Stimulated activated CD8-positive, alpha-beta memory T cell treated with anti-CD3 and anti-CD28 coated beads, Interleukin-15, amount 100 ng/mL, for 1 hour (primary cell): Measurements from ENCODE around the gene ZNF695.
A peak's percentile ranks its signal among the peaks of the same experiment; 100 is the strongest.
"Not testable (repeated sequence)": the region's sequence is repeated elsewhere in the genome, so short reads cannot be mapped to it uniquely, and the experiment has no call there.

ENCODE experiments used
- DNase-seq: peaks from one replicate; pipeline ENCODE4 v3.0.0-alpha.2; 2020; ENCODE audit warnings: low read depth

ZNF695 gene

DNA sequence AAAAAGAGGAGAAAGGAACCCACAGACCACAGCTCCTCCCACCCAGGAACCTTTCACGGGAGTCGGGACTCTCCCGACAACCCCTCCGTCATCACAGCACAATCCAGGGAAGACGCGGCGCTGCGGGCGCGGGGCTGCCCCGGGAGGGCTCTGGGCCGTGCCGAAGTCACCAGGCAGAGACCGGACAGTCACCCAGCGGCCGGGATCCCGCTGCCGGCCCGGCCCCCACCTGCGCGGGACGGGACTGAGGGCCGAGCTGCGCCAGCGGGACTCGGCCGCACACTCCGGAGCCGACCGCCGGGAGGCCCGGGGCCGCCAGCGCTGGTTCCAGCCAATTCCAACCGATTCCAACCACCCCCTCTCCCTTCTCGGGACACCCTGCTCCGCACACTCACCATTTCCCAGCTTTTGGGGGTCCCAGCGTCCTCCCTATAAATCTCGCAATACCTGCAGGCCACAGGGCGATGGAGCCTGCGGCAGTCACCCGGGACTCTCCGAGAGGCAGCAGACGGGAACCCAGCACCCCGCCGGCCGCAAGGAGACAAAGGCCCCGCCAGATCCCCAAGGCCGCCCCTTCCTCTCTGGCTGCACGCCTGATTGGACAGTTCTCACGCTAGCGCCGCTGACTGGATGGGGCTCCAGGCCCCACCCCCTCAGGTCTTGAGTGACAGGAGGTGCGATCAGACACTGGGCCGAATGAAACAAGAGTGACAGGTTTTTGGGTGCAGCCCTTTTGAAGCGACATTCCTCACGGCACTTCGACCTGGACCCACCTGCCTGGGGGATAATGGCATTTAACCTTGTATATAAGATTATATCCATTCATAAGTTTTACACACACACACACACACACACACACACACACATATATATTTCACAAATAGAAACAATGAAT is at the start of gene ZNF695:
TSS of gene ZNF695 (minus strand) at position 547 of the 895 bp plus-strand sequence. CDS start at position 398, 149 bp downstream.
- peak; percentile 6 for DNase-seq

DNA sequence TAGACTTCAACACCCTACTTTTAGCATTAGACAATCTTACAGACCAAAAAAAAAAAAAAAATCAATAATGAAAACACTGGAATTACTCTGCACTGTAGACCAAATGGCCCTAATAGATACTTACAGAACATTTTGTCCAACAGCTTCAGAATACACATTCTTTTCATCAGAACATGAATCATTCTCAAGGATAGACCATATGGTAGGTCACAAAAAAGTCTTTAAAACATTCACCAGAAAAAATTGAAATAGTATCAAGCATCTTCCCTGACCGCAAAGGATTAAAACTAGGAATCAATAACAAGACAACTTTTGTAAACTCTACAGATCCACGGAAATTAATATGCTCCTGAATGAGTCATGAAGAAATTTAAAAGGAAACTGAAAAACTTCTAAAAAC is 48.2 kb upstream of the ZNF695 start:
- no peak for DNase-seq

GRCh38 chr1:247054992-247055415 is 47.1 kb upstream of the ZNF695 start:
- no peak for DNase-seq

DNA sequence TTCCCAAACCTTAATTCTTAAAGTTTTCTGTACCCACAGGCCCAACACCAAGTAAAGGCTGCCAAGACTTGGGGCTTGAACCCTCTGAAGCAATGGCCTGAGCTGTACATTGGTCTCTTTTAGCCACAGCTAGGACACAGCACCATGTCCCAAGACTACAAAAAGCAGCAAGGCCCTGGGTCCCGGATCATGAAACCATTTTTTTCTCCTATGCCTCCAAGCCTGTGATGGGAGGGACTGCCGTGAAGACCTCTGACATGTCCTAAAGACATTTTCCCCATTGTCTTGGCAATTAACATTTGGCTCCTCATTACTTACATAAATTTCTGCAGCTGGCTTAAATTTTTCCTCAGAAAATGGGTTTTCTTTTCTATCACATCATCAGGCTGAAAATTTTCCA is 39.8 kb upstream of the ZNF695 start:
- no peak for DNase-seq

GRCh38 chr1:247047260-247047659 is 39.4 kb upstream of the ZNF695 start:
- DNase-seq, result no peak

- DNase-seq, result no peak
These were observed 35.5 kb upstream of the ZNF695 start for GRCh38 chr1:247043406-247043805.

DNA sequence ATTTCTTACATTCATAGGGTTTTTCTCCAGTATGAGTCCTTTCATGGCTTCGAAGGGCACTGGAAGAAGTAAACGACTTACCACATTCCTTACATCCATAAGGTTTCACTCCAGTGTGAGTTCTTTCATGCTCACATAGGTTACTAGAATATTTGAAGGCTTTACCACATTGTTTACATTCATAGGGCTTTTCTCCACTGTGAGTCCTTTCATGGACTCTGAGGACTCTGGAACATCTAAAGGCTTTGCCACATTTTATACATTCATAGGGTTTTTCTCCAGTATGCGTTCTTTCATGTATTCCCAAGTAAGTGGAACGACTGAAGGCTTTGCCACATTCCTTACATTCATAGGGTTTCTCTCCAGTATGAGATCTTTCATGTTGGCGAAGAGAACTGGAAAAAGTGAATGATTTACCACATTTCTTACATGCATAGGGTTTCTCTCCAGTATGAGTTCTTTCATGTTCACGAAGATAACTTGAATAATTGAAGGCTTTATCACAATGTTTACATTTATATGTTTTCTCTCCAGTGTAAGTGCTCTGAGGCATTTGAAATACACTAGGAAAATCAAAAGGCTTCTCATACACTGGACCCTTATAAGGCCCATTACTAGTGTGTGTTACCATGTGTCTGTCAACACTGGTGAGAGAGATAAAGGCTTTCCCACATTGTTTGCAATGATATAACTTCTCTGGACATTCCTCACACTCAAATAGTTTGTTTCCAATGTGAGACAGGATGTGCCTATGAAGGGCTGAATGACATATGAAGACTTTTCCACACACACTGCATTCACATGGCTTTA is 29.9 kb upstream of the ZNF695 start:
- no peak for DNase-seq

GRCh38 chr1:247032306-247032705 is 24.4 kb upstream of the ZNF695 start:
- not testable (repeated sequence) for DNase-seq

DNA sequence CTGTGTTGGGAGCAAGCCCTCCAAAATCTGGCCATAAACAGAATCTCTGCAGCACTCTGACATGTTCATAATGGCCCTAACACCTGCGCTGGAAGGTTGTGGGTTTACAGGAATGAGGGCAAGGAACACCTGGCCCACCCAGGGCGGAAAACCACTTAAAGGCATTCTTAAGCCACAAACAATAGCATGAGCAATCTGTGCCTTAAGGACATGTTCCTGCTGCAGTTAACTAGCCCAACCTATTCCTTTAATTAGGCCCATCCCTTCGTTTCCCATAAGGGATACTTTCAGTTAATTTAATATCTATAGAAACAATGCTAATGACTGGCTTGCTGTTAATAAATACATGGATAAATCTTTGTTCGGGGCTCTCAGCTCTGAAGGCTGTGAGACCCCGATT is 16.8 kb upstream of the ZNF695 start:
- DNase-seq, result not testable (repeated sequence)

DNA sequence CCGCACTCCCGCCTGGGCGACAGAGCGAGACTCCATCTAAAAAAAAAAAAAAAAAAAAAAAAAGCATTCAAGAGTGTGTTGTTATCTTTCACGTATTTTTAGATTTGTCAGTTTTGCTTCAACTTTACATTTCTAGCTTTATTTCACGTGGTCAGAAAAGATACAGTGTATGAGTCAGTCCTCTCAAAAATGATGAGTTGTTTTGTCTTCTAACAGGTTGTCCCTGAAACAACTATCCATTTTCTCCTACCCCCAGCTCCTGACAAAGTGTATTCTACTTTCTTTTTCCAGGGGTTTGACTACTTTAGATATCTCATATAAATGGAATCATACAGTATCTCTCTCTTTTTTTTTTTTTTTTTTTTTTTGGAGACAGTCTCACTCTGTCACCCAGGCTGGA is 5.5 kb upstream of the ZNF695 start:
- no peak for DNase-seq

DNA sequence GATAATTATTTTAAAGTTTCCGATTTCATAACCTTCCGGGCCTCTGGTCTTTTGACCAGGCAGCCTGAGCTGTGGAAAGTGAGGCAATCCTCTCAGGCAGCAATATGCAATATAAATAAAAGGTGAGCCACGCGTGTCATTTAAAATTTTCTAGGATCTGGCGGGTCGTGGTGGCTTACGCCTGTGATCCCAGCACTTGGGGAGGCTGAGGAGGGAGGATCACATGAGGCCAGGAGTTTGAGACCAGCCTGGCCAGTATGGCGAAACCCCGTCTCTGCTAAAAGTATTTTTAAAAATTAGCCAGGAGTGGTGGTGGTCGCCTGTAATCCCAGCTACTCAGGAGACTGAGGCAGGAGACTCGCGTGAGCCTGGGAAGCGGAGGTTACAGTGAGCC is 546 bp upstream of the ZNF695 start:
- no peak for DNase-seq

DNA sequence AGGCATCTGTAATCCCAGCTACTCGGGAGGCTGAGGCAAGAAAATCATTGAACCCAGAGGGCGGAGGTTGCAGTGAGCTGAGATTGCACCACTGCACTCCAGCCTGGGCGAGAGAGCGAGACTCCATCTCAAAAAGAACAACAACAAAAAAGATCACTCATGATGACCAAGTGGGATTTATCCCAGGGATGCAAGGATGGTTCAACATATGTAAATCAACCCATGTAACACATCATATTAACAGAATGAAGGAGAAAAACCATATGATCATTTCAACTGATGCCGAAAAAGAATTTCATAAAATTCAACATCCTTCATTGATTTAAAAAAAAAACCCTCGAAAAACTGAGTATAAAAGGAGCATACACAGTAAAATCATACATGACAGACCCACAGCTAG is 3.8 kb downstream of the ZNF695 start:
- DNase-seq, result not testable (repeated sequence)

DNA sequence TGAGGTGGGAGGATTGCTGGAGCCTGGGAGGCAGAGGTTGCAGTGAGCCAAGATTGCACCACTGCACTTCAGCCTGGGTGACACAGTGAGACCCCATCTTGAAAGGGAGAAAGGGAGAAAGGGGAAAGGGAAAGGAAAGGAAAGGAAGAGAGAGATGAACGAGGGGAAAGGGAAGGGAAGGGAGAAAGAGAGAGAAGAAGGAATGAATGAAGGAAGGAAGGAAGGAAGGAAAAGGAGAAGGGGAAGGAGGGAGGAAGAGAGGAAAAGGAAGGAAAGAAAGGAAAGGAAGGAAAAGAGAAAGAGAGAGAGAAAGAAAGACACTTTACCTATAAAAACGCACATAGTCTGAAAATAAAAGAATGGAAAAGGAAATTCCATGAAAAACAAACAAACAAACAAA is 18.0 kb downstream of the ZNF695 start:
- DNase-seq, result no peak

GRCh38 chr1:246988316-246988715 is 19.5 kb downstream of the ZNF695 start:
- no peak for DNase-seq

DNA sequence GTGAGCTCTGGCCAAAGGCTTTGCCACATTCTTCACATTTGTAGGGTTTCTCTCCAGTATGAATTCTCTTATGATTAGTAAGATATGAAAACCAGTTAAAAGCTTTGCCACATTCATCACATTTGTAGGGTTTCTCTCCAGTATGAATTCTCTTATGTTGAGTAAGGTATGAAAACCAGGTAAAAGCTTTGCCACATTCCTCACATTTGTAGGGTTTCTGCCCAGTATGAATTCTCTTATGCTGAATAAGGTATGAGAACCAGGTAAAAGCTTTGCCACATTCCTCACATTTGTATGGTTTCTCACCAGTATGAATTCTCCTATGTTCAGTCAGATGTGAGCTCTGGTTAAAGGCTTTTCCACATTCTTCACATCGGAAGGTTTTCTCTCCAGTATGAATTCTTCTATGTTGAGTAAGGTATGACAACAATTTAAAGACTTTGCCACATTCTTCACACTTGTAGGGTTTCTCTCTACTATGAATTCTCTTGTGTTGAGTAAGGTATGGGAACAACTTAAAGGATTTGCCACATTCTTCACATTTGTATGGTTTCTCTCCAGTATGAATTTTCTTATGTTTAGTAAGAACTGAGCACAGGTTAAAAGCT is 20.7 kb downstream of the ZNF695 start:
- DNase-seq, result no peak

- DNase-seq, result no peak
These were observed 29.1 kb downstream of the ZNF695 start for GRCh38 chr1:246978785-246979184.

DNA sequence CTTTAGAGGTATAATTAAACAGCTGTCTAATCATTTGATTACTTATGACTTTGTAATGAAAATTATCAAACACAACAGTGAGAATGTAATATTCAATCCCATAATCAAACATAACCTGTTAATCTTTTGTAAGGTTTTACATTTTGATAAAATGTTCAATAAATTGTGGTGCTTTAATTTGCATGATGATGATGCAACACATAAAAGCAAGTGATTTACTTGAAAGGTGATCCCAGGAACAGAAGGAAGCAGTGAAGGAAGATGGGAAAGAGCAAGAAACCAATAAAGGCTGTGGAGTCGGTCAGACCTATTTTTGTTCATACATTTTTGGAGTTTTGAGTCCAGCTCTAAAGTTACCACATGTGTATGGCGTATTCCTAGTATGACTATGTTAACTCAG is 29.6 kb downstream of the ZNF695 start:
- DNase-seq, result no peak

- DNase-seq, result no peak
These were observed 35.9 kb downstream of the ZNF695 start for GRCh38 chr1:246971969-246972368.

DNA sequence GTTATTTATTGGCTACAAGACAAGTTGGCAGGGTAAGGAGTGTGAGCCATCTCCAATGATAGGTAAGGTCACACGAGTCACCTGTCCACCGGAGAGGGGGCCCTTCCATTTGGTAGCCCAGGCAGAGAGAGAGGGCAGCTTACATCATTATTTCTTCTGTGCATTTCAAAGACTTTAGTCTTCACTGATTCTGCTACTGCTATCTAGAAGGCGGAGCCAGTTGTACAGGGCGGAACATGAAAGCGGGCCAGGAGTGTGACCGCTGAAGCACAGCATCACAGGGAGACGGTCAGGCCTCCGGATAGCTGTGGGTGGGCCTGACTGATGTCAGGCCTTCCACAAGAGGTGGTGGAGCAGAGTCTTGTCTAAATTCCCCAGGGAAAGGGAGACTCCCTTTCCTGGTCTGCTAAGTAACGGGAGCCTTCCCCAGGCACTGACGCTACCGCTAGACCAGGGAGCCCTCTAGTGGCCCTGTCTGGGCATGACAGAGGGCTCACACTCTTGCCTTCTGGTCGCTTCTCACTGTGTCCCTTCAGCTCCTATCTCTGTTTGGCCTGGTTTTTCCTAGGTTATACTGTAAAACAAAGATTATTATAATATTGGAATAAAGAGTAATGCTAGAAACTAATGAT is 36.7 kb downstream of the ZNF695 start:
- DNase-seq, result peak; percentile 2

DNA sequence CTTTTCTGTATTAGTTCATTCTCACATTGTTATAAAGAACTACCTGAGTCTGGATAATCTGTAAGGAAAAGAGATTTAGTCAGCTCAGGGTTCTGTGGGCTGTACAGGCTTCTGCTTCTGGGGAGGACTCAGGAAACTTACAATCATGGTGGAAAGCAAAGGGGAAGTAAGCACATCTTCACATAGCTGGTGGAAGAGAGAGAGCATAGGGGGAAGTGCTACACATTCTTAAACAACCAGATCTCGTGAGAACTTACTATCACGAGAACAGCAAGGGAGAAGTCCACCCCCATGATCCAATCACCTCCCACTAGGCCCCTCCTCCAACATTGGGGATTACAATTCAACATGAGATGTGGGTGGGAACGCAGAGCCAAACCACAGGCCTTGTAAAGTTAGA is 38.2 kb downstream of the ZNF695 start:
- no peak for DNase-seq

DNA sequence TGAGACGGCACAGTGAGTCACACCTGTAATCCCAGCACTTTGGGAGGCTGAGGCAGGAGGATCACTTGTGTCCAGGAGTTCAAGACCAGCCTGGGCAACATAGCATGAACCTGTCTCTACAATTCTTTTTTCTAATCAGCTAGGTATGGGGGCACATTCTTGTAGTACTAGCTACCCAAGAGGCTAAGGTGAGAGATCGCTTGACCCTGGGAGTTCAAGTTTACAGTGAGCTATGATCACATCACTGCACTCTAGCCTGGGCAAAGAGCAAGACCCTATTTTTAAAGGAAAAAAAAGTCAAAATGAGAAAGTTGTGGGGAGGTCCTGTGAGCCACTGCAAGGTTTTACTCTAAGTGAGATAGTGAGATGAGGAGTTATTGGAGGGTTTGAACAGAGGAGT is 41.4 kb downstream of the ZNF695 start:
- DNase-seq, result no peak
